Measurements from ENCODE around the gene PHF21A. TPM values are rescaled to one million over a fixed set of nuclear protein-coding genes. Genes with fewer than 3 reads are reported as not detected.

PHF21A gene
- total and polyA plus RNA-seq, 2 of the 8 experiments (the other 6 are each of a cell fraction or from before 2014, with no cell fraction given), result 17.6 to 40.3 TPM

DNA sequence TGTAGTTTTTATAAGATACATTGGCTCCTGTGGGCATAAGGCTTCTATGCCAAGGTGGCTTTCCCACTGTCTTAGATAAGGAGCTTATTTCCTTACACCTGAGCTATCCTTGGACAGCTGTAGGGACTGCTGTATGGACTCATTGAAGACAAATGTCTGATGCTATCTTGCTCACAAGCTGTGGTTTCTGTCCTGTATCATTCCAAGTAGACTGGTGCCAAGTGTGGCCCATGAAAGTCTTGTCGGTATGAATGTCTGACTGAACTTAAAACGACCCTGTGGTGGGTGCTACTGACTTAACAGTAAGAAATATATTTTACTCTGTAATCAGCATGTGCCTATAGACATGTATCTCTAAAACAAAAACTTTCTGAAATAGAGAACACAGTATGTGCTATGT is 153.7 kb downstream of the PHF21A start:
- Histone ChIP-seq H3K56ac (replicated peaks; ENCODE audit: insufficient read length, low read depth, low read length) (no peak overlapping the region), H3K36me3 (ENCODE audit: control insufficient read depth in 2 of 4, insufficient read depth in 4 of 4, low read length in 3 of 4) (peaks cover 5 to 24% (median 16%) of the 10 kb centered on the region in 4 experiments; a peak in 6 of 8 replicates), H3K9me3 (ENCODE audit: insufficient read depth in 2 of 2, low read depth in 1 of 2, low read length in 1 of 2) (no peaks in the 10 kb centered on the region), H3K23me2 (ENCODE audit: low read depth, low read length) (no peaks in the 10 kb centered on the region), H2BK20ac (ENCODE audit: low read length) (no peak overlapping the region), H3K4ac (replicated peaks; ENCODE audit: insufficient read length, low read depth, low read length) (no peak overlapping the region), H3K4me2 (ENCODE audit: insufficient read depth in 1 of 2, low read depth in 2 of 2, low read length in 2 of 2) (no peak overlapping the region), H3K9ac (replicated peaks in 1 of 4; ENCODE audit: extremely low read depth in 1 of 4, low read depth in 3 of 4, low read length in 3 of 4) (no peak overlapping the region), H3K23ac (ENCODE audit: insufficient read length) (no peak overlapping the region), H3K27ac (ENCODE audit: low read depth, low read length) (no peak overlapping the region), H4K5ac (ENCODE audit: insufficient read length, low read depth, low read length) (no peak overlapping the region), H3K4me1 (replicated peaks in 1 of 4; ENCODE audit: control insufficient read depth in 3 of 4, insufficient read depth in 4 of 4, low read length in 3 of 4) (peaks cover 0 to 3% (median 0%) of the 10 kb centered on the region in 4 experiments; a peak in 2 of 7 replicates), H2BK15ac (ENCODE audit: low read length) (no peak overlapping the region), H3K27me3 (replicated peaks in 1 of 4; ENCODE audit: control insufficient read depth in 3 of 4, extremely low read depth in 1 of 4, insufficient read depth in 3 of 4, low read length in 3 of 4) (no peaks in the 10 kb centered on the region), H2AFZ (ENCODE audit: low read length) (no peak overlapping the region), H3K18ac (ENCODE audit: extremely low read depth, low read length) (no peak overlapping the region), H3K14ac (ENCODE audit: insufficient read length) (no peak overlapping the region), H4K91ac (replicated peaks; ENCODE audit: insufficient read length, low read length) (no peak overlapping the region), H3K79me1 (ENCODE audit: low read depth, low read length) (no peaks in the 10 kb centered on the region), H3K4me3 (ENCODE audit: extremely low read depth in 1 of 4, insufficient read depth in 2 of 4, low read depth in 3 of 4, low read length in 4 of 4) (no peak overlapping the region), H2BK120ac (replicated peaks; ENCODE audit: low read depth, low read length) (no peak overlapping the region), H2AK5ac (ENCODE audit: low read depth, low read length) (no peak overlapping the region), H4K8ac (ENCODE audit: extremely low read depth, insufficient read depth, low read length) (no peak overlapping the region), H3K79me2 (ENCODE audit: control insufficient read depth in 1 of 2, insufficient read depth in 2 of 2, low read length in 2 of 2) (no peaks in the 10 kb centered on the region), H4K20me1 (replicated peaks in 1 of 2; ENCODE audit: control insufficient read depth in 1 of 2, insufficient read depth in 2 of 2, low read length in 2 of 2) (no peaks in the 10 kb centered on the region), H2BK5ac (ENCODE audit: low read depth, low read length) (no peak overlapping the region), H2BK12ac (ENCODE audit: low read depth, low read length) (no peak overlapping the region)
- 83% methylated on average over 2 of the region's 2 CpGs; no CpG with 5 or more reads in 1 of the 2 experiments for WGBS, 2 experiments (ENCODE audit: extremely low coverage in 1 of 2, insufficient coverage in 1 of 2, insufficient read length in 1 of 2, insufficient replicate concordance in 2 of 2, low coverage in 1 of 2, low lambda C conversion rate in 2 of 2, missing lambda C conversion rate in 1 of 2)
- TF ChIP-seq KDM4A (IDR thresholded peaks at IDR 0.05; ENCODE audit: low read depth, low read length, severe bottlenecking) (no peak), CBX5 (IDR thresholded peaks at IDR 0.05; ENCODE audit: low read depth, low read length) (no peak), KDM5A (IDR thresholded peaks at IDR 0.05; ENCODE audit: low read length) (no peak), YY1 (IDR thresholded peaks at IDR 0.05; ENCODE audit: low read depth, low read length) (no peak), CBX8 (IDR thresholded peaks at IDR 0.05; ENCODE audit: borderline replicate concordance, low read depth, low read length) (no peak), GABPA (IDR thresholded peaks at IDR 0.05; ENCODE audit: borderline replicate concordance, insufficient read depth, low read length) (no peak), CREB1 (IDR thresholded peaks at IDR 0.05) (no peak), JUN (IDR thresholded peaks at IDR 0.05; ENCODE audit: low read depth, low read length) (no peak), SIX5 (IDR thresholded peaks at IDR 0.05; ENCODE audit: low read depth, low read length) (no peak)
- CTCF ChIA-PET (ENCODE audit: partially characterized antibody), result interaction anchor here (0.7 to 8.7 kb wide), 12 partner anchors 13 to 421 kb away, joined by 3 to 107 read pairs (median 5); no protein-coding TSS in a partner anchor
- FAIRE-seq (no peak), DNase-seq (ENCODE audit: low read depth in 1 of 2, low spot score in 2 of 2) (no peak)
- POLR2A ChIA-PET (ENCODE audit: partially characterized antibody), result no interaction called here
